Measurements from ENCODE around the gene KIF19.

DNA sequence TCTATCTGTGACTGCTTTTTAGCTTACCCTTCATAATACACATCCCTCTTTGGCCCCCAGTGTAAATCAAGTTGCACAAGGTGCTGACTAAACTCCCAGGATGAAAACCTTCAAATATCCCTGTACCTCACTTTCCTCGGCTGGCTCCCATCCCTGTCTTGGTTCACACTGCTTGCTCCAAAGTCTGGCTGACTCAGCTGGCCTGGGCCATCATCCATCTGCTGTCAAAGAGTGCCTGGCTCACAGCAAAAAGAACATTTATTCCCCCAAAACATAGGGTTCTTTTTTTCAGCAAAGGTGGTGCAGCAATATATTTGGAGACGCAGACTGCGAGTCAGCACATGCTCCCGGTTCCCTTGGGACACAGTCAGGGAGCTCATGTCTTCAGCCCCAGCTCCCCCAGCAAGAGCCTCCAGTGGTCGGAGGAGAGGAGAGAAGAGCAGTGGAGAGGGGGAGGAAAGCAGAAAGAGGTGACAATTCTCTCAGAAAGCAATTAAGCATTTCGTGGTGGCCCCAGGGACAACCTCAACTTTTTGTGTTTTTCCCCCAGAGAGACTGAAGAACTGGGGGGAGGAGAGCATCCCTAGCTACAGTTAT, 67.4 kb downstream of the KIF19 start:
- TF ChIP-seq, protein P1, sequence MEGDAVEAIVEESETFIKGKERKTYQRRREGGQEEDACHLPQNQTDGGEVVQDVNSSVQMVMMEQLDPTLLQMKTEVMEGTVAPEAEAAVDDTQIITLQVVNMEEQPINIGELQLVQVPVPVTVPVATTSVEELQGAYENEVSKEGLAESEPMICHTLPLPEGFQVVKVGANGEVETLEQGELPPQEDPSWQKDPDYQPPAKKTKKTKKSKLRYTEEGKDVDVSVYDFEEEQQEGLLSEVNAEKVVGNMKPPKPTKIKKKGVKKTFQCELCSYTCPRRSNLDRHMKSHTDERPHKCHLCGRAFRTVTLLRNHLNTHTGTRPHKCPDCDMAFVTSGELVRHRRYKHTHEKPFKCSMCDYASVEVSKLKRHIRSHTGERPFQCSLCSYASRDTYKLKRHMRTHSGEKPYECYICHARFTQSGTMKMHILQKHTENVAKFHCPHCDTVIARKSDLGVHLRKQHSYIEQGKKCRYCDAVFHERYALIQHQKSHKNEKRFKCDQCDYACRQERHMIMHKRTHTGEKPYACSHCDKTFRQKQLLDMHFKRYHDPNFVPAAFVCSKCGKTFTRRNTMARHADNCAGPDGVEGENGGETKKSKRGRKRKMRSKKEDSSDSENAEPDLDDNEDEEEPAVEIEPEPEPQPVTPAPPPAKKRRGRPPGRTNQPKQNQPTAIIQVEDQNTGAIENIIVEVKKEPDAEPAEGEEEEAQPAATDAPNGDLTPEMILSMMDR (IDR thresholded peaks at IDR 0.05), result no peak
- TF ChIP-seq POLR2A (IDR thresholded peaks at IDR 0.05) (no peak), POLR2AphosphoS5 (IDR thresholded peaks at IDR 0.05) (no peak)
